IMR-90 (cell line): ENCODE results near the gene PAQR5. TPM values are rescaled to one million over a fixed set of nuclear protein-coding genes. Genes with fewer than 3 reads are reported as not detected.

Experiments
- ATAC-seq: fragments of 200-7000 bp; cut with Tn5 transposase; 2 replicates; pipeline ENCODE4 v1.9.1; 2020; ENCODE audit warnings: low read depth, mild to moderate bottlenecking, moderate library complexity
- BruUV-seq: library from RNA; stranded (reverse); fragments of 400-500 nt; replicated peaks from 2 replicates; lab custom pipeline; 2021; lab: Mats Ljungman, UMichigan
- CTCF ChIA-PET: fragments of 300-600 bp; formaldehyde crosslinking; extraction: SDS; loops from one replicate; lab custom pipeline; 2021; ENCODE audit warnings: antibody characterized with exemption; lab: Yijun Ruan, JAX
- POLR2A ChIA-PET: fragments of 300-600 bp; sonication (Branson Sonifier 250); formaldehyde crosslinking; loops from one replicate; lab custom pipeline; 2022; ENCODE audit warnings: antibody characterized with exemption; ENCODE audit not compliant: unreplicated experiment; lab: Charles Lee
- DNase-seq: peaks from one replicate; pipeline ENCODE4 v3.0.0; 2013
- H2AFZ ChIP-seq: replicated peaks from 2 replicates; pipeline ENCODE3; 2013; ENCODE audit warnings: low read length, mild to moderate bottlenecking; ENCODE audit not compliant: poor library complexity
- H2AK5ac ChIP-seq: 2 replicates; pipeline ENCODE4 v1.6.1; 2013; ENCODE audit warnings: low read depth, low read length, inconsistent platforms
- H2AK9ac ChIP-seq: replicated peaks from 2 replicates; pipeline ENCODE3; 2013; ENCODE audit warnings: mild to moderate bottlenecking, low read depth, low read length, moderate library complexity; ENCODE audit not compliant: poor library complexity
- H2BK120ac ChIP-seq: 2 replicates; pipeline ENCODE4 v1.6.1; 2013; ENCODE audit warnings: low read depth, low read length, inconsistent platforms
- H2BK15ac ChIP-seq: 3 replicates; pipeline ENCODE4 v1.6.1; 2013; ENCODE audit warnings: low read depth, low read length, inconsistent platforms
- H2BK20ac ChIP-seq: 2 replicates; pipeline ENCODE4 v1.6.1; 2013; ENCODE audit warnings: low read depth, mild to moderate bottlenecking, inconsistent platforms, low read length, moderate library complexity
- H2BK5ac ChIP-seq: 2 replicates; pipeline ENCODE4 v1.6.1; 2013; ENCODE audit warnings: mild to moderate bottlenecking, low read depth, low read length, inconsistent platforms; ENCODE audit not compliant: poor library complexity, severe bottlenecking
- H3K14ac ChIP-seq: replicated peaks from 2 replicates; pipeline ENCODE4 v1.6.1; 2013; ENCODE audit warnings: low read depth, low read length, inconsistent platforms
- H3K18ac ChIP-seq: 2 replicates; pipeline ENCODE4 v1.6.1; 2013; ENCODE audit warnings: low read depth, low read length, control low read depth
- H3K23ac ChIP-seq: 2 replicates; pipeline ENCODE4 v1.6.1; 2013; ENCODE audit warnings: low read depth, low read length, inconsistent platforms
- H3K27ac ChIP-seq: 2 replicates; pipeline ENCODE4 v1.5.1; 2013; ENCODE audit warnings: mild to moderate bottlenecking, control low read depth, low read length; ENCODE audit not compliant: insufficient read depth
- H3K27me3 ChIP-seq: 2 replicates; pipeline ENCODE4 v1.6.1; 2013; ENCODE audit warnings: low read length; ENCODE audit not compliant: control insufficient read depth, insufficient read depth
- H3K36me3 ChIP-seq: 2 replicates; pipeline ENCODE4 v1.6.1; 2013; ENCODE audit warnings: low read length, mixed read lengths; ENCODE audit not compliant: control insufficient read depth, insufficient read depth
- H3K4ac ChIP-seq: 2 replicates; pipeline ENCODE4 v1.6.1; 2013; ENCODE audit warnings: low read depth, low read length, inconsistent platforms
- H3K4me1 ChIP-seq: 2 replicates; pipeline ENCODE4 v1.6.1; 2013; ENCODE audit warnings: low read length, mixed read lengths; ENCODE audit not compliant: control insufficient read depth, insufficient read depth
- H3K4me2 ChIP-seq: 2 replicates; pipeline ENCODE4 v1.6.1; 2013; ENCODE audit warnings: low read depth, mild to moderate bottlenecking, control low read depth, low read length, moderate library complexity
- H3K4me3 ChIP-seq: 2 replicates; pipeline ENCODE4 v1.5.1; 2013; ENCODE audit warnings: low read depth, mild to moderate bottlenecking, control low read depth, low read length, moderate library complexity; ENCODE audit not compliant: insufficient read depth
- H3K56ac ChIP-seq: 2 replicates; pipeline ENCODE4 v1.6.1; 2013; ENCODE audit warnings: low read length, inconsistent platforms; ENCODE audit not compliant: insufficient read depth; ENCODE audit errors: extremely low read depth
- H3K79me1 ChIP-seq, 2 experiments: 2 replicates each; pipeline ENCODE4 v1.6.1; 2013; ENCODE audit warnings: low read length in 2 of 2, inconsistent platforms in 1 of 2, low read depth in 1 of 2
- H3K9ac ChIP-seq: 2 replicates; pipeline ENCODE4 v1.6.1; 2013; ENCODE audit warnings: low read depth, low read length, control low read depth
- H3K9me1 ChIP-seq: 2 replicates; pipeline ENCODE4 v1.6.1; 2013; ENCODE audit warnings: low read length, inconsistent platforms; ENCODE audit not compliant: insufficient read depth
- H3K9me3 ChIP-seq: 2 replicates; pipeline ENCODE4 v1.6.1; 2013; ENCODE audit warnings: low read length; ENCODE audit not compliant: control insufficient read depth, insufficient read depth
- H4K20me1 ChIP-seq: 2 replicates; pipeline ENCODE4 v1.6.1; 2013; ENCODE audit warnings: low read length, inconsistent platforms; ENCODE audit not compliant: insufficient read depth
- H4K5ac ChIP-seq: 2 replicates; pipeline ENCODE4 v1.6.1; 2013; ENCODE audit warnings: mild to moderate bottlenecking, low read depth, low read length, control low read depth
- H4K8ac ChIP-seq, 2 experiments: 2 replicates each; pipeline ENCODE4 v1.6.1; 2013; ENCODE audit warnings: low read depth in 2 of 2, low read length in 2 of 2, control low read depth in 1 of 2, inconsistent platforms in 1 of 2
- H4K91ac ChIP-seq: 2 replicates; pipeline ENCODE4 v1.6.1; 2013; ENCODE audit warnings: low read depth, low read length, inconsistent platforms; ENCODE audit not compliant: insufficient read depth
- BHLHE40 ChIP-seq: fragments of 150-350 bp; IDR thresholded peaks from 2 replicates; pipeline ENCODE4 v1.6.1; 2016; ENCODE audit warnings: mild to moderate bottlenecking, low read depth, low read length
- CEBPB ChIP-seq: IDR thresholded peaks from 2 replicates; pipeline ENCODE4 v1.6.1; 2012; ENCODE audit warnings: low read depth, low read length, improper control_type of control experiment
- CHD1 ChIP-seq: IDR thresholded peaks from 2 replicates; pipeline ENCODE4 v1.6.1; 2012; ENCODE audit warnings: low read depth, low read length, improper control_type of control experiment
- FOS ChIP-seq: fragments of 150-350 bp; IDR thresholded peaks from 2 replicates; pipeline ENCODE4 v1.6.1; 2016; ENCODE audit warnings: low read depth, low read length
- MAFK ChIP-seq: IDR thresholded peaks from 2 replicates; pipeline ENCODE4 v1.6.1; 2012; ENCODE audit warnings: low read depth, low read length, improper control_type of control experiment
- MAZ ChIP-seq: IDR thresholded peaks from 2 replicates; pipeline ENCODE4 v1.6.1; 2012; ENCODE audit warnings: low read depth, mild to moderate bottlenecking, low read length, improper control_type of control experiment, moderate library complexity, borderline replicate concordance
- NFE2L2 ChIP-seq: fragments of 150-350 bp; IDR thresholded peaks from 2 replicates; pipeline ENCODE4 v1.6.1; 2016; ENCODE audit warnings: low read depth, mild to moderate bottlenecking, low read length
- POLR2A ChIP-seq: IDR thresholded peaks from 2 replicates; pipeline ENCODE4 v1.6.1; 2012; ENCODE audit warnings: mild to moderate bottlenecking, low read depth, low read length
- RAD21 ChIP-seq: IDR thresholded peaks from 2 replicates; pipeline ENCODE4 v1.6.1; 2012; ENCODE audit warnings: low read length, improper control_type of control experiment
- RCOR1 ChIP-seq: IDR thresholded peaks from 2 replicates; pipeline ENCODE4 v1.6.1; 2012; ENCODE audit warnings: mild to moderate bottlenecking, low read length, improper control_type of control experiment; ENCODE audit not compliant: insufficient replicate concordance
- RFX5 ChIP-seq: IDR thresholded peaks from 2 replicates; pipeline ENCODE4 v1.8.0; 2012; ENCODE audit warnings: low read depth, mild to moderate bottlenecking, low read length, moderate library complexity
- SMC3 ChIP-seq: fragments of 150-350 bp; IDR thresholded peaks from 2 replicates; pipeline ENCODE4 v1.6.1; 2016; ENCODE audit warnings: low read depth, mild to moderate bottlenecking, antibody characterized with exemption, low read length, moderate library complexity
- WGBS, 2 experiments: methylation state at CpG; one replicate each; pipeline versions ENCODE4 v1.1.5 to v1.1.7; 2013; ENCODE audit warnings: missing lambda C conversion rate in 2 of 2; ENCODE audit not compliant: insufficient read length in 1 of 2; ENCODE audit errors: extremely low coverage in 2 of 2; 5-methylcytosine and 5-hydroxymethylcytosine counted together
- dilution Hi-C: fragments of 300-500 bp; cut with HindIII; formaldehyde crosslinking; loops from one replicate; pipeline ENCODE4 v1.14.3; 2018; ENCODE audit warnings: low sequenced_read_pairs; ENCODE audit not compliant: unreplicated experiment
- in situ Hi-C: fragments of 300-500 bp; cut with MboI; formaldehyde crosslinking; loops from 3 replicates; pipeline ENCODE4 v1.14.3; 2019; ENCODE audit warnings: low sequenced_read_pairs, inconsistent platforms, mixed read lengths
- intact Hi-C: fragments of 100-400 bp; cut with micrococcal nuclease; formaldehyde crosslinking; loops from 2 replicates; pipeline ENCODE4 v1.10.0; 2022
- polyA plus RNA-seq, 3 experiments: library from polyadenylated mRNA; depleted of rRNA; stranded (reverse); fragments of >200 nt; gene quantifications; 2 replicates each; pipeline ENCODE4 v1.2.3, GENCODE V29; 2012; ENCODE audit warnings: low replicate concordance in 1 of 3
- total RNA-seq: library from RNA; depleted of rRNA; stranded (reverse); fragments of >200 nt; gene quantifications from 2 replicates; pipeline ENCODE4 v1.2.3, GENCODE V29; 2012
- TF ChIP-seq, protein P1 (sequence below): fragments of 150-350 bp; IDR thresholded peaks from 2 replicates; pipeline ENCODE4 v1.6.1; 2016; ENCODE audit warnings: low read depth, mild to moderate bottlenecking, low read length, moderate library complexity, borderline replicate concordance
- TF ChIP-seq, protein P2 (sequence below): conservative IDR thresholded peaks from 2 replicates; pipeline ENCODE4 v1.5.1; 2012; ENCODE audit warnings: mild to moderate bottlenecking, low read depth, low read length, improper control_type of control experiment

The PAQR5 gene
- total and polyA plus RNA-seq, 2 of the 4 experiments (the other 2 are of a cell fraction) = 2.3 to 2.7 TPM

DNA sequence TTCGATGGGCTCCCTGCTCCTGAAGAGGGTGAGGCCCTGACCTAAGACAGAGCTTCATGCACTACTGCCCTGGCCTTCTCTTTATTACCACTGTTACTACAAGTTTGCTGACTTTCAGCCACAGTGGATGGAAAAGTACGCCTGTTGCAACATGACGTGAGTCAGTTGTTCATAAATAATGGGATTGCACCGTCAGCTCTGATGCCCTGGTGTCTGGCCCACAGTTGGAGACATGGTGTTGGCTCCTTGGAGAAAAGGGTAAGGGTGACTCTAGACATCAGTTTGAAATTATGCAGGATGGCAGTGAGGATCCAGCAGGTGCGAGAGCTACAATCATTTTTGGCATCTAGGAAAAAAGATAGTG is 5.5 kb downstream of the PAQR5 start:
- DNase-seq (peak; percentile 92), ATAC-seq (peak; percentile 44)
- peak overlapping the region; percentile 29 to 87; a peak in 3 of 4 replicates for H4K8ac ChIP-seq
- H3K18ac ChIP-seq = peak overlapping the region; percentile 13; the same call in 1 of the 2 replicates
- ChIA-PET POLR2A (interaction anchor here (0.6 kb wide), 1 partner anchor 89 kb away, joined by 4 read pairs; no protein-coding TSS in a partner anchor), CTCF (interaction anchor here (0.5 to 2.4 kb wide), 3 partner anchors 67 to 90 kb away, joined by 3 to 5 read pairs (median 3); no protein-coding TSS in a partner anchor)
- H4K91ac ChIP-seq = peak overlapping the region; percentile 94
- H3K27me3 ChIP-seq = peaks cover 10% of the 10 kb centered on the region; the same call in 1 of the 2 replicates
- peaks cover 18% of the 10 kb centered on the region for H3K9me1 ChIP-seq
- peaks cover 25% of the 10 kb centered on the region for H3K4me1 ChIP-seq
- H2AFZ ChIP-seq = peak overlapping the region; percentile 88
- H4K5ac ChIP-seq = no peak overlapping the region; the same call in 1 of the 2 replicates
- peak overlapping the region; percentile 73 for H2AK9ac ChIP-seq
- H3K9me3 ChIP-seq = no peaks in the 10 kb centered on the region
- no peaks in the 10 kb centered on the region; the same call in 1 of the 2 replicates for H4K20me1 ChIP-seq
- H2BK5ac ChIP-seq = peak overlapping the region; percentile 97
- H3K79me1 ChIP-seq = 0 out of 4 replicates have a peak, but pooled peaks cover 0 to 8% of the 10 kb centered on the region in 2 experiments
- peak overlapping the region; percentile 90 for H3K14ac ChIP-seq
- no CpG with 5 or more reads among the region's 5 CpGs for WGBS, 2 experiments
- H2BK15ac ChIP-seq = peak overlapping the region; percentile 68
- no peak overlapping the region for H3K4me2 ChIP-seq
- H3K23ac ChIP-seq = peak overlapping the region; percentile 77; the same call in 1 of the 2 replicates
- no peak overlapping the region for H3K4me3 ChIP-seq
- H2BK120ac ChIP-seq = peak overlapping the region; percentile 96
- BruUV-seq = no TSS peak
- in situ Hi-C loops (no loop called here), intact Hi-C loops (loop anchor here (1.0 kb wide), 1 partner anchor 90 kb away; no protein-coding TSS in a partner anchor), dilution Hi-C loops (no loop called here)
- H3K36me3 ChIP-seq = no peaks in the 10 kb centered on the region
- no peak overlapping the region for H3K9ac ChIP-seq
- H3K27ac ChIP-seq = peak overlapping the region; percentile 59
- peak overlapping the region; percentile 94 for H2AK5ac ChIP-seq
- peak overlapping the region; percentile 58 for H3K56ac ChIP-seq
- peak overlapping the region; percentile 93 for H2BK20ac ChIP-seq
- TF ChIP-seq, protein P1, sequence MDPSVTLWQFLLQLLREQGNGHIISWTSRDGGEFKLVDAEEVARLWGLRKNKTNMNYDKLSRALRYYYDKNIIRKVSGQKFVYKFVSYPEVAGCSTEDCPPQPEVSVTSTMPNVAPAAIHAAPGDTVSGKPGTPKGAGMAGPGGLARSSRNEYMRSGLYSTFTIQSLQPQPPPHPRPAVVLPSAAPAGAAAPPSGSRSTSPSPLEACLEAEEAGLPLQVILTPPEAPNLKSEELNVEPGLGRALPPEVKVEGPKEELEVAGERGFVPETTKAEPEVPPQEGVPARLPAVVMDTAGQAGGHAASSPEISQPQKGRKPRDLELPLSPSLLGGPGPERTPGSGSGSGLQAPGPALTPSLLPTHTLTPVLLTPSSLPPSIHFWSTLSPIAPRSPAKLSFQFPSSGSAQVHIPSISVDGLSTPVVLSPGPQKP = no peak
- no peak for TF ChIP-seq RFX5
- peak; percentile 86 for TF ChIP-seq FOS
- TF ChIP-seq, protein P2, sequence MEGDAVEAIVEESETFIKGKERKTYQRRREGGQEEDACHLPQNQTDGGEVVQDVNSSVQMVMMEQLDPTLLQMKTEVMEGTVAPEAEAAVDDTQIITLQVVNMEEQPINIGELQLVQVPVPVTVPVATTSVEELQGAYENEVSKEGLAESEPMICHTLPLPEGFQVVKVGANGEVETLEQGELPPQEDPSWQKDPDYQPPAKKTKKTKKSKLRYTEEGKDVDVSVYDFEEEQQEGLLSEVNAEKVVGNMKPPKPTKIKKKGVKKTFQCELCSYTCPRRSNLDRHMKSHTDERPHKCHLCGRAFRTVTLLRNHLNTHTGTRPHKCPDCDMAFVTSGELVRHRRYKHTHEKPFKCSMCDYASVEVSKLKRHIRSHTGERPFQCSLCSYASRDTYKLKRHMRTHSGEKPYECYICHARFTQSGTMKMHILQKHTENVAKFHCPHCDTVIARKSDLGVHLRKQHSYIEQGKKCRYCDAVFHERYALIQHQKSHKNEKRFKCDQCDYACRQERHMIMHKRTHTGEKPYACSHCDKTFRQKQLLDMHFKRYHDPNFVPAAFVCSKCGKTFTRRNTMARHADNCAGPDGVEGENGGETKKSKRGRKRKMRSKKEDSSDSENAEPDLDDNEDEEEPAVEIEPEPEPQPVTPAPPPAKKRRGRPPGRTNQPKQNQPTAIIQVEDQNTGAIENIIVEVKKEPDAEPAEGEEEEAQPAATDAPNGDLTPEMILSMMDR = no peak
- TF ChIP-seq RAD21 = no peak
- TF ChIP-seq POLR2A = no peak
- no peak for TF ChIP-seq MAZ
- TF ChIP-seq CEBPB = peak; percentile 99
- TF ChIP-seq BHLHE40 = no peak; the same call in 1 of the 2 replicates
- no peak for TF ChIP-seq CHD1
- TF ChIP-seq MAFK = peak; percentile 75
- TF ChIP-seq RCOR1 = peak; percentile 31
- peak; percentile 5; the same call in 1 of the 2 replicates for TF ChIP-seq SMC3
- TF ChIP-seq NFE2L2 = peak; percentile 64; the same call in 1 of the 2 replicates
- H3K4ac ChIP-seq = peak overlapping the region; percentile 91
